Measurements from ENCODE around the gene MALAT1. TPM values are rescaled to one million over a fixed set of nuclear protein-coding genes. Genes with fewer than 3 reads are reported as not detected.

Gene MALAT1
- total and polyA plus RNA-seq, 2 of the 13 experiments (the other 11 are each of a cell fraction or from before 2014, with no cell fraction given) = 143 to 1,237 TPM

DNA sequence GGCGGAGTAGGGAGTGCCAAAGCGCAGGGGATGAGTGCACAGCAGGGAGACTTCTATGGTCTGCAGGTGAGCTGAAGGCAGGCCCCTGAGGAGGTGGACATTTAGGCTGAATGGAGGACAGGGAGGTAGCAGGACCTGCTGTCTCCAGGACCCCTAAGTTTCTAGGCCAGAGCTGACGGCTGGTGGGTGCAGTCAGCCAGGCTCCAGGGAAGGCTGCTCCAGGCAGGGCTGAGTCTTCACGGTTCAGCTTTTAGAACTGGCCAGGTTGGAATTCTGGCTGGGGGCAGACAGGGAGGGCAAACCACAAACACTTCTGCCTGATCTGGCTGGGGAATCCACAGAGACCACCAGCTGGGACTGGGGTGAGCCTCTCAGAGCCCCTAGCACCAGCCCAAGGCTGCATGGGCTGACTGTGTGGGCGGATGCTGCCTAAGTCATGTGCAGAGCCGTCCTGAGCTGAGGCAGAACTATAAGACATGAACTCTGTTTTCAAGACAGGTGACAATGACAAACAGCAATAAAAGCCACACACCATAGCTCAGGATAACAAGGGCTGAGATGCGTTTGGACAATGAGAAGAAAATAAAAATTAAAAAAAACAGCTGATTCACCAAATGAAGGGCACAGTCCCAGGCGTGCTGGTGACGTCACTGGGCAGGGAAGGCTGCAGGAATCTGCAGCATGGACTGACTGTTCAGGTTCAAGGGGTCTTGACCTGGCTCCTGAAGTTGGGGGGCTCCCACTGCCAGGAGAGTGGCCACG lies 10.4 kb upstream of the MALAT1 start:
- FAIRE-seq = no peak
- no peaks in the 10 kb centered on the region for H3K79me2 ChIP-seq (ENCODE audit: insufficient read depth, low read length)
- peak overlapping the region; percentile 91 for H3K4me2 ChIP-seq (ENCODE audit: low read depth, low read length)
- in situ Hi-C loops (cut with HindIII; ENCODE audit: extremely low pct_ligation_motif_present, low pct_unique_long_range_greater_than_20kb) (no loop called here), intact Hi-C loops (cut with micrococcal nuclease; ENCODE audit: unreplicated experiment) (no loop called here)
- no peaks in the 10 kb centered on the region for H3K9me3 ChIP-seq (ENCODE audit: low read length)
- no peak for DNase-seq (ENCODE audit: low spot score)
- WGBS (ENCODE audit: low lambda C conversion rate) = 0% methylated on average over 8 of the region's 10 CpGs
- TSS peak; percentile 64 for BruUV-seq (replicated peaks)
- no peaks in the 10 kb centered on the region for H4K20me1 ChIP-seq (ENCODE audit: insufficient read depth, low read length)
- H3K27ac ChIP-seq (ENCODE audit: extremely low read length, insufficient read depth, low read length) = peak overlapping the region; percentile 88
- peaks cover 90% of the 10 kb centered on the region for H3K4me1 ChIP-seq (ENCODE audit: insufficient read depth, low read length)
- no peaks in the 10 kb centered on the region for H3K27me3 ChIP-seq (ENCODE audit: control insufficient read depth in 1 of 2, insufficient read depth in 2 of 2, low read length in 2 of 2)
- ChIA-PET POLR2A (interaction anchor here (1.0 to 27.3 kb wide), 13 partner anchors 15 to 155 kb away, joined by 3 to 1590 read pairs (median 4); partner anchors contain the start of genes DPF2, MALAT1 and NEAT1), CTCF (ENCODE audit: low intra/inter-chr PET ratio, low total read pairs) (interaction anchor here (1.6 kb wide), 1 partner anchor 10 kb away, joined by 3 read pairs; the partner anchor contains the start of gene MALAT1)
- H3K9ac ChIP-seq (ENCODE audit: insufficient read depth, low read depth, low read length) = peak overlapping the region; percentile 89
- H3K36me3 ChIP-seq (replicated peaks in 1 of 2; ENCODE audit: control insufficient read depth in 1 of 2, insufficient read depth in 2 of 2, low read length in 2 of 2) = no peaks in the 10 kb centered on the region
- no peak overlapping the region for H2AFZ ChIP-seq (ENCODE audit: low read length)
- peak; percentile 1 for ATAC-seq
- H3K4me3 ChIP-seq (replicated peaks in 1 of 3; ENCODE audit: insufficient read depth in 1 of 3, low read depth in 2 of 3, low read length in 3 of 3) = peak overlapping the region; percentile 41 to 72 (median 56)
- TF ChIP-seq, protein P1, sequence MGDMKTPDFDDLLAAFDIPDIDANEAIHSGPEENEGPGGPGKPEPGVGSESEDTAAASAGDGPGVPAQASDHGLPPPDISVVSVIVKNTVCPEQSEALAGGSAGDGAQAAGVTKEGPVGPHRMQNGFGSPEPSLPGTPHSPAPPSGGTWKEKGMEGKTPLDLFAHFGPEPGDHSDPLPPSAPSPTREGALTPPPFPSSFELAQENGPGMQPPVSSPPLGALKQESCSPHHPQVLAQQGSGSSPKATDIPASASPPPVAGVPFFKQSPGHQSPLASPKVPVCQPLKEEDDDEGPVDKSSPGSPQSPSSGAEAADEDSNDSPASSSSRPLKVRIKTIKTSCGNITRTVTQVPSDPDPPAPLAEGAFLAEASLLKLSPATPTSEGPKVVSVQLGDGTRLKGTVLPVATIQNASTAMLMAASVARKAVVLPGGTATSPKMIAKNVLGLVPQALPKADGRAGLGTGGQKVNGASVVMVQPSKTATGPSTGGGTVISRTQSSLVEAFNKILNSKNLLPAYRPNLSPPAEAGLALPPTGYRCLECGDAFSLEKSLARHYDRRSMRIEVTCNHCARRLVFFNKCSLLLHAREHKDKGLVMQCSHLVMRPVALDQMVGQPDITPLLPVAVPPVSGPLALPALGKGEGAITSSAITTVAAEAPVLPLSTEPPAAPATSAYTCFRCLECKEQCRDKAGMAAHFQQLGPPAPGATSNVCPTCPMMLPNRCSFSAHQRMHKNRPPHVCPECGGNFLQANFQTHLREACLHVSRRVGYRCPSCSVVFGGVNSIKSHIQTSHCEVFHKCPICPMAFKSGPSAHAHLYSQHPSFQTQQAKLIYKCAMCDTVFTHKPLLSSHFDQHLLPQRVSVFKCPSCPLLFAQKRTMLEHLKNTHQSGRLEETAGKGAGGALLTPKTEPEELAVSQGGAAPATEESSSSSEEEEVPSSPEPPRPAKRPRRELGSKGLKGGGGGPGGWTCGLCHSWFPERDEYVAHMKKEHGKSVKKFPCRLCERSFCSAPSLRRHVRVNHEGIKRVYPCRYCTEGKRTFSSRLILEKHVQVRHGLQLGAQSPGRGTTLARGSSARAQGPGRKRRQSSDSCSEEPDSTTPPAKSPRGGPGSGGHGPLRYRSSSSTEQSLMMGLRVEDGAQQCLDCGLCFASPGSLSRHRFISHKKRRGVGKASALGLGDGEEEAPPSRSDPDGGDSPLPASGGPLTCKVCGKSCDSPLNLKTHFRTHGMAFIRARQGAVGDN (CRISPR knock-in tag; IDR thresholded peaks at IDR 0.05) = 0 out of 2 replicates have a peak, but pooled peaks have one; percentile 1
- TF ChIP-seq ATF7 (IDR thresholded peaks at IDR 0.05) (peak; percentile 96), ATF7 (CRISPR knock-in tag; IDR thresholded peaks at IDR 0.05) (no peak), GTF3A (CRISPR knock-in tag; conservative IDR thresholded peaks at IDR 0.05) (0 out of 2 replicates have a peak, but pooled peaks have one; percentile 46), HOXA5 (CRISPR knock-in tag; IDR thresholded peaks at IDR 0.05) (0 out of 2 replicates have a peak, but pooled peaks have one; percentile 22), RFX1 (IDR thresholded peaks at IDR 0.05) (no peak), NFE2L1 (CRISPR knock-in tag; IDR thresholded peaks at IDR 0.05; ENCODE audit: borderline replicate concordance) (0 out of 2 replicates have a peak, but pooled peaks have one; percentile 61), ZNF329 (CRISPR knock-in tag; IDR thresholded peaks at IDR 0.05; ENCODE audit: low read depth) (0 out of 2 replicates have a peak, but pooled peaks have one; percentile 75), ZC3H13 (CRISPR knock-in tag; IDR thresholded peaks at IDR 0.05) (peak; percentile 45), ZNF317 (CRISPR knock-in tag; IDR thresholded peaks at IDR 0.05) (no peak), ZNF230 (CRISPR knock-in tag; IDR thresholded peaks at IDR 0.05) (no peak)
- TF ChIP-seq, protein P2, sequence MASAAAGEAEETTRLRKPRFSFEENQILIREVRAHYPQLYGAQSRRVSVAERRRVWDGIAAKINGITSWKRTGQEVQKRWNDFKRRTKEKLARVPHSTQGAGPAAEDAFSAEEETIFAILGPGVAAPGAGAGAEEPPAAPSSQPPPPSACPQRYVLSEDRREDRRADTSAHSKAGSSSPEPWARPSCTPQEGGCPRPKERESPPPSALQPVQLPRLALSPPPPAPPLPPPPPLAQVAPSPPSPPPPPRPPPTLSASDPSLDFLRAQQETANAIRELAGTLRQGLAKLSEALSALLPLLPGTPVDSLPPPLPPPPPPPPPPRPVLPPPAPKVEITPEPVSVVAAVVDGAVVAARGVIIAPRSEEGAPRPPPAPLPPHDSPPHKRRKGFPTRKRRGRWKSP (CRISPR knock-in tag; IDR thresholded peaks at IDR 0.05) = 0 out of 2 replicates have a peak, but pooled peaks have one; percentile 57
- TF ChIP-seq, protein P3, sequence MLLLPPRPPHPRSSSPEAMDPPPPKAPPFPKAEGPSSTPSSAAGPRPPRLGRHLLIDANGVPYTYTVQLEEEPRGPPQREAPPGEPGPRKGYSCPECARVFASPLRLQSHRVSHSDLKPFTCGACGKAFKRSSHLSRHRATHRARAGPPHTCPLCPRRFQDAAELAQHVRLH (CRISPR knock-in tag; IDR thresholded peaks at IDR 0.05; ENCODE audit: borderline replicate concordance, low read depth) = no peak
- TF ChIP-seq, protein P4, sequence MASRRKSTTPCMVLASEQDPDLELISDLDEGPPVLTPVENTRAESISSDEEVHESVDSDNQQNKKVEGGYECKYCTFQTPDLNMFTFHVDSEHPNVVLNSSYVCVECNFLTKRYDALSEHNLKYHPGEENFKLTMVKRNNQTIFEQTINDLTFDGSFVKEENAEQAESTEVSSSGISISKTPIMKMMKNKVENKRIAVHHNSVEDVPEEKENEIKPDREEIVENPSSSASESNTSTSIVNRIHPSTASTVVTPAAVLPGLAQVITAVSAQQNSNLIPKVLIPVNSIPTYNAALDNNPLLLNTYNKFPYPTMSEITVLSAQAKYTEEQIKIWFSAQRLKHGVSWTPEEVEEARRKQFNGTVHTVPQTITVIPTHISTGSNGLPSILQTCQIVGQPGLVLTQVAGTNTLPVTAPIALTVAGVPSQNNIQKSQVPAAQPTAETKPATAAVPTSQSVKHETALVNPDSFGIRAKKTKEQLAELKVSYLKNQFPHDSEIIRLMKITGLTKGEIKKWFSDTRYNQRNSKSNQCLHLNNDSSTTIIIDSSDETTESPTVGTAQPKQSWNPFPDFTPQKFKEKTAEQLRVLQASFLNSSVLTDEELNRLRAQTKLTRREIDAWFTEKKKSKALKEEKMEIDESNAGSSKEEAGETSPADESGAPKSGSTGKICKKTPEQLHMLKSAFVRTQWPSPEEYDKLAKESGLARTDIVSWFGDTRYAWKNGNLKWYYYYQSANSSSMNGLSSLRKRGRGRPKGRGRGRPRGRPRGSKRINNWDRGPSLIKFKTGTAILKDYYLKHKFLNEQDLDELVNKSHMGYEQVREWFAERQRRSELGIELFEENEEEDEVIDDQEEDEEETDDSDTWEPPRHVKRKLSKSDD (CRISPR knock-in tag; IDR thresholded peaks at IDR 0.05; ENCODE audit: low read depth) = 0 out of 2 replicates have a peak, but pooled peaks have one; percentile 29

Measured in HepG2 (cell line).